HG03175 (cell line): ENCODE results near the gene TRIM14.
A peak's percentile ranks its signal among the peaks of the same experiment; 100 is the strongest.

Experiments used
- ATAC-seq: cut with Tn5 transposase; IDR thresholded peaks from one replicate; pipeline ENCODE4 v1.9.1; 2021; ENCODE audit warnings: mild to moderate bottlenecking, moderate library complexity; ENCODE audit not compliant: unreplicated experiment

The TRIM14 gene, protein sequence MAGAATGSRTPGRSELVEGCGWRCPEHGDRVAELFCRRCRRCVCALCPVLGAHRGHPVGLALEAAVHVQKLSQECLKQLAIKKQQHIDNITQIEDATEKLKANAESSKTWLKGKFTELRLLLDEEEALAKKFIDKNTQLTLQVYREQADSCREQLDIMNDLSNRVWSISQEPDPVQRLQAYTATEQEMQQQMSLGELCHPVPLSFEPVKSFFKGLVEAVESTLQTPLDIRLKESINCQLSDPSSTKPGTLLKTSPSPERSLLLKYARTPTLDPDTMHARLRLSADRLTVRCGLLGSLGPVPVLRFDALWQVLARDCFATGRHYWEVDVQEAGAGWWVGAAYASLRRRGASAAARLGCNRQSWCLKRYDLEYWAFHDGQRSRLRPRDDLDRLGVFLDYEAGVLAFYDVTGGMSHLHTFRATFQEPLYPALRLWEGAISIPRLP

DNA sequence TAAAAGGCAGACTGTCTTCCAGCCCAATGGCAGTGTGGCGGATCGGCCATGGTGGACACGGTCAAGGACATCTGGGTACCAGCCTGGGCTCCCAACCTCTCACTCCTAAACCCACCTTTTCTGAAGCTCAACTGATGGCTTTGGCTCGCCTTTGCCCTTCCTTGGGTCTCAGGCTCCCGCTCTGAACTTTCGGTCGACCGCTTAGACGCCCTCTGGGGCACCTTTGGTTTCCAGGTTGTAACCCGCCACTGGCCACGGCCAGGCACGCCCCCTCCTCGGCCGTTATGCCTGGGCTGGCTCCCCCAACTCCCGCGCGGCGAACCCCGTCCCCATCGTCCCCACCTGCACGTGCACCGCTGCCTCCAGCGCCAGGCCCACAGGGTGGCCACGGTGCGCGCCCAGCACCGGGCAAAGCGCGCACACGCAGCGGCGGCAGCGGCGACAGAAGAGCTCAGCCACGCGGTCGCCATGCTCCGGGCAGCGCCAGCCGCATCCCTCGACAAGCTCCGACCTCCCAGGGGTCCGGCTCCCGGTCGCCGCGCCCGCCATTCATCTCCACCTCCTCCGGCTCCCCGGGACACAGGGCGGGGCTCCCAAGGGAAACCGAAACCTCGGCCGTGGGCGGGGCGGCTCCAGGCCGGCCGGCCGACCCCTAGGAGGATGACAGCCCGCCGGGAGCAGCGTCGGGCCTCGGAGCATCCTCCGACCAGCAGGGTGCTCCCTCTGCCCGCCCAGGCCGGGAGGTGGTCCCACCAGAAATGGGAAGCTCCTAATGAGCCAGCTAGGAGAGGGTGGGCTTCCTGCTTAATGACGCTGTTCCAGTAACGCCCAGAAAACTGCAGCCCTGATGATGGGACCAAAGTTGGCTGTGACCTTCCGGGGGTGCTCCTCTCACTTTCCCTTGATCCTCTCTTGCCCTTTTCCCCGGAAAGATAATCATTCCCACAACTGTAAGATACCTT lies at the start of gene TRIM14:
Gene TRIM14, minus strand, starts transcription at position 583 of the 962 bp plus-strand sequence. Its CDS starts 34 bp downstream, at position 549.
- peak; percentile 62 for ATAC-seq

- ATAC-seq: no peak
Observed at GRCh38 chr9:98168153-98168780, 49.2 kb upstream of the TRIM14 start.

GRCh38 chr9:98164912-98165311 lies 45.9 kb upstream of the TRIM14 start:
- ATAC-seq: no peak

DNA sequence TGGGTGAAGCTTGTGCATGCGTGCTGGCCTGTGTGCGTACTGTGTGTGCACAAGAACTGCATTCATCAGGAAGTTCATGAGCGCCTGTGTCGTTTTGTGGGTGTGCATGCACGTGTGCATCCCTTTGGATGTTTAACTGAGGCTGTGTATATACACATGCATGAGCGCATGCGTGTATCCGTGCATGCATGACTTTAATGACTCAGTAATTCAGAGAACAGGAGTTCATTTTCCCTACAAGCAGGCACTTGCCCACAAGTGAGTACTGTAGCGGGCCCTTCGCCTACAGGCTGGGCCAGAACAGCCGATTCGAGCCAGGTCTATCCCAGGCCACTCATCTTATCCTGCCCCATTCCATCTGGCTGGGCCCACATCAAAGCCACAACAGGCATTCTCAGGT lies 43.6 kb upstream of the TRIM14 start:
- ATAC-seq: no peak

DNA sequence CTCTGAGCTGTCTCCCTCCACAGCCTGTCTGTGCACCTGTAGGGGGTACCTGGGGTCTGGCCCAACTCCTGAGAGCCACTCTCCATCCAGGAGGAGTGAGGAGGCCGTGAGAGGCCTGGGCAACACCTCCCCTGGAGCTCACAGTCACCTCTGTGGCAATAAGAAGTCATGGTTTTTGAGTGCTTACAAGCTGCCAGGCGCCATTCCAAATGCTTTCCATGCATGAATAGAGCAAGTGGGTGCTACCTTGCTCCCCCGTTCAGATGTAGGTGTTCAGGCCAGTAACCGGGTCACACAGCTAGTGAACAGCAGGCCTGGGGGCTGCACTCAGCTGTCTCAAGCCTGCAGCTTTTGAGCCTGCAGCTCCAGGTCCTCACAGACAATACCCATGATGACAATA lies 42.8 kb upstream of the TRIM14 start:
- no peak for ATAC-seq

DNA sequence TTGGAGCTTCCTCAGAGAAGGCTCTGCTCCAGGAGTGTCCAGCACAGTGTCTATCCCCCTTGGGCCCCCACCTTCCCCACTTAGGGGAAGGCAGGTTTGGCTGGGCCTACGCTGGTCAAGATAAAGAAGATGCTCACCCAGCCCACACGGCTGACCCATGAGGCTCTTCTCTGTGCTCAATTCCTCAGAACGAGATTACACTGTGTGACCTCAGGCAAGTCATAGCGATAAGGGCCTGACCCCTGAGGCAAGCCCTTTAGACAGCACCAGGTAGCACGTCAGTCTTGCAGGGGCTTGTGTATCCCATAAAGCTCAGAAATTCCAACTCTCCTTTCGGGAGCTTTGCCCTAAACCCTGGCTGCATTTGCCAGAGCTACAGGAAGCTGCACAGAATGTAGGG lies 40.8 kb upstream of the TRIM14 start:
- ATAC-seq: no peak

- ATAC-seq: no peak
Observed at GRCh38 chr9:98159301-98159700, 40.3 kb upstream of the TRIM14 start.

DNA sequence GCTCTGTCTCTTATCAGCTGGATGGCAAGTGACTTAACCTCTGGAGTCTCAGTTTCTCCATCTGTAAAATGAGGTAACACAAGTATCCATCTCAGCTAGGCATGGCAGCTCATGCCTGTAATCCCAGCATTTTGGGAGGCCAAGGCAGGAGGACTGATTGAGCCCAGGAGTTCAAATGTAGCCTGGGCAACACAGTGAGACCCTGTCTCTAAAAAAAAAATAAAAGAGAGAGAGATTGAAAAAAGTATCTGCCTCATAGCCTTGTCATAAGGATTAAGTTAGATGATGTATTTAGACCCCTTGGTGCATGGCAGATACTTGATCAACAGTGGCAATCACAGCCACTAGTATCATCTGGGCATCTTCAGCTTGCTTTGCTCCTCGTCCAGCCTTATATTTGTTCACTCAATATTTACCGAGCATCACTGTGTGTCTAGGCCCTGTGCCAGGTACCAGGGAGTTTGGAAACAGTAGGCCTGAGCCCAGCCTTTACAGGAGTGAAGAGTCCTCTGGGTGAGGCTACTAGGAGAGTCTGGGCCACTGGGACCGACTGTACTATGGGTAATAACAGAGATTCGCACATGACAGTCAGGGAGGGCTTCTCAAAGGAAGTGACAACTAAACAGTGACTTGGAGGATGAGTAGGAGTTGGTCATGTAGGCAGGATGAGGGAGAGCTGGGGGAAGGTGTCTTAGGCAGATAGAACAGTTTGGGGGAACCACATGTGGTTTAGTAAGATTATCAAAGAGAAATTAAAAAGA lies 39.2 kb upstream of the TRIM14 start:
- ATAC-seq: no peak

- no peak for ATAC-seq
Observed at GRCh38 chr9:98157372-98157771, 38.4 kb upstream of the TRIM14 start.

- ATAC-seq: no peak
Observed at GRCh38 chr9:98154678-98155077, 35.7 kb upstream of the TRIM14 start.

DNA sequence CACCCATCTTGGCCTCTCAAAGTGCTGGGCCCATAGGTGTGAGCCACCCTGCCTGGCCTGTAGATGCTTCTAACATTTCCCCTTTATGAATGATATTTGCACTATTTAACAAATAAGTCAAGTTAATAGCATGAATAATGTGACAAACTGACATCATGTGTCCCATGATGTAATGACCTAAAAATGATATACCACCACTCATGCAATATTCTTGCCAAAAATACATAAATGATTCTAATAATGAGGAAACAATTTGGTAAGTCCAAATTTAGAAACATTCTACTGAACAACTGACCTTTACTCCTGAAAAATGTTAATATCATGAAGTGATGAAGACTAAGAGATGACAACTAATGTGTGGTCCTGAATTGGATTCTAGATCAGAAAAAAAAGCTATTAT lies 33.5 kb upstream of the TRIM14 start:
- ATAC-seq: no peak

GRCh38 chr9:98150721-98151120 lies 31.7 kb upstream of the TRIM14 start:
- no peak for ATAC-seq

DNA sequence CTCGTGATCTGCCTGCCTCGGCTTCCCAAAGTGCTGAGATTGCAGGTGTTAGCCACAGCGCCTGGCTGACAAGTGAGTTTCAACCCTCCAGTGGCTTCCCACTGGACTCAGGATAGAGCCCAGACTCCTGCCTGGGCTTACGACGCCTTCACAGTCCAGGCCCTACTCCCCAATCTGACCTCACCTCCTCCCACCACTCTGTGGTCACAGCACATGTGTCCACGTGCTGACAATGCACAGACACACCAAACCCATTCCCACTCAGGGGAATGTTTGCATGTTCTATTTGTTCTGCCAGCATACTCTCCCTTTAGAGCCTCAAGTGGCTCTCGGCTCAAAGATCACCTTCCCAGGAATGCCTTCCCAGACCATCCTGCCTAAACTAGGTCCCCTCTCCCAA lies 31.1 kb upstream of the TRIM14 start:
- ATAC-seq: no peak

- no peak for ATAC-seq
Observed at GRCh38 chr9:98149422-98149821, 30.4 kb upstream of the TRIM14 start.

DNA sequence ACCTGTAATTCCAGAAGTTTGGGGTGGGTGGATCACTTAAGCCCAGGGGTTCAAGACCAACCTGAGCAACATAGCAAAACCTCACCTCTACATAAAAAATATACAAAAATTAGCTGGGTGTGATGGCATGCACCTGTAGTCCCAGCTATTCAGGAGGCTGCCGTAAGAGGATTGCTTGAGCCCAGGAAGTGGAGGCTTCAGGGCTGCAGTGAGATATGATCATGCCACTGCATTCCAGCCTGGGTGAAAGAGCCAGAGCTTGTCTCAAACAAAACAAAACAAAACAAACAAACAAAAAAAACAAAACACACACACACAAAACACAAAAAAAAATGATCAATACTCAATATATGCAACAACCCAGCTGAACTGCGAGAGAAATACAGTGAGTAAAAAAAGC lies 29.5 kb upstream of the TRIM14 start:
- ATAC-seq: no peak

DNA sequence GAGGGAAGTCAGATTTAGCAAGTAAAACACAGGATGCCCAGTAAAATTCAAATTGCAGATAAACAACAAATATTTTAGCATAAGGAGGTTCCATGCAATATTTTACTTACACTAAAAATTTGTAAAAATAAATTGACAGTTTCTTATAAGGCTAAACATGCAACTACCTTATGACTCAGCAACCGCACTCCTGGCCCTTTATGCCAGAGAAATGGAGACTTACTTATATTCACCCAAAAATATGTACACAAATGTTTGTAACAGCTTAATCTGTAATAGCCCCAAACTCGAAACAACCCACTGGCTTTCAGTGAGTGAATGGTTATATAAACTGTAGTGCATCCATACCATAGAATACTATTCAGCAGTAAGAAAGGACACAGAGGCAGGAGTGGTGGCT lies 28.6 kb upstream of the TRIM14 start:
- ATAC-seq: no peak

DNA sequence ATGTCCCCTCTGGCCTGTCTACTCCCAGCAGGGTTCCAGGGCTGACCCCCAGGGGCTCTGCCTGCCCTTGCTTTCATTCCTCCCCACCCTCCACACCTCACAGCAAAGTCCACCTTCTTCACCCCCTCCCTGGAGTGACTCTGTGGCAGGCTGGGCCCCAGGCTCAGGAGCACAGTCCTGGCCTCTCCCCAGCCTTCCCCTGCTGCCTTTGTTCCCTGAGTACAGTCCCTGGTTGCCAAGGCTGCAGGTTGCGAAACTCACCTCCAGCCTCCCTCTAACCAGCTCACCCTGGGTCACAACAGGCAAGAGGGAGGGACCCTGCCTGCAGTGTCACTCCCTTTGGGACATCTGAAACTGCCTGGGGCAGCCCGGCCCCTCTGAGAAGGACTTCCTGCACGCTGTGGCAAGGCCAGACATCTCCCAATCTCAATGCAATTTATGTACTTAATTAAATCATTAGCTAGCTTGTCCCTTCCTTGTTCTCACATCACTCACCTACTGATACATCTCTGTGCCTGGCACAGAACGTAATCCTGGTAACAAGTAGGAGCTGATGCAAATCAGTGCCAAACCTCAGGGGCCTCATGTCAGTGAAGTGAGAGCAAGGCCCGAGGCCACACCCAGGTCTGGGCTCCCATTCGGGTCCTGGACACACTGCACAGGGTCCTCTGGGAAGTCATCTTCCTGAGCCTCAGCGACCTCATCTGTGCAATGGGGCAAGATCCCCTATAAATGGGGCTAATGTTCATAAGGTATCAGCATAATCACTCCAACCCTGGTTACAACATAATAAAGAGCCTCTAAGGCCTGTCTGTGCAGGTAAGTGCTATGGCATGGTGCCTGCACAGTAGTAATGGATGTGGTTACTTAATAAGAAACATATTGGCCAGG lies 27.3 kb upstream of the TRIM14 start:
- no peak for ATAC-seq

GRCh38 chr9:98144631-98145030 lies 25.6 kb upstream of the TRIM14 start:
- no peak for ATAC-seq

DNA sequence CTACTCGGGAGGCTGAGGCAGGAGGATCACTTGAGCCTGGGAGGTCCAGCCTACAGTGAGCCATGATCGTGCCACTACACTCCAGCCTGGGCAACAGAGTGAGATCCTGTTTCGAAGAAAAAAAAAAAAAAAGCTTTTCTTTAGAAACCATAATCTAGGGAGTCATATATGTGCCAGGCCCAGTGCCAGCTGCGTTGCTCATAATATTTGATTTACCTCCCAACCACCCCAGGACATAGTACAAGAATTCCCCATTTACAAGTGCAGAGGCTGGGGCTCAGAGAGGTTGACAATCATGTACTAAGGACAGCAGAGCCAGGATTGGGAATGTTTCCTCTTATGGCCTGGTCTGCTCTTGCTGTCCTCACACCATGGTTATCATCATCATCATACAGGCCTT lies 25.1 kb upstream of the TRIM14 start:
- no peak for ATAC-seq
